ENCODE data around the gene PRSS12. TPM values are rescaled to one million over a fixed set of nuclear protein-coding genes. Genes with fewer than 3 reads are reported as not detected.

Gene PRSS12
- total RNA-seq, 1 experiment from 2014 or later = 13.8 TPM

DNA sequence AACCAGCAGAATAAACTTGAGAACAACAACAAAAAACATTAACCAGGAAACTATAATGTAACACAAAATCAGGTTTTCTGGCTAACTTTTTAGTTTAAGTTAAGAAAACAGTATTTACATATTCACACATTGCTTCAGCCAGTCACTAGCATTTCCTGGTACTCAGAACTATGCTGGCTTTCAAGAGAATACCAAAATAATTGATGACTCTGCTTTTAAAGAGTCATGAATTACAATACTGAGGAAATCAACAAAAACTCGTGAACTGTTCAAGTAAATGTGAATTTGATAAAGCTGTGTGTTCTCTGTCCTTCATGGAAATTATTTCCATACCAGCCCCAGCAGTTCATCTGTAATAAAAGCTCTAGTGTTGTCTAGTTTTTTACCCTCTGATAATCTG lies 27.4 kb downstream of the PRSS12 start:
- Histone ChIP-seq H3K9me2 (ENCODE audit: insufficient read depth) (no peaks in the 10 kb centered on the region), H3K36me3 (ENCODE audit: control insufficient read depth in 1 of 2, insufficient read depth in 2 of 2, low read length in 2 of 2) (no peaks in the 10 kb centered on the region), H3K9me3 (ENCODE audit: control insufficient read depth in 1 of 2, insufficient read depth in 1 of 2, low read depth in 1 of 2, low read length in 2 of 2) (no peaks in the 10 kb centered on the region), H3K4me3 (replicated peaks in 1 of 2; ENCODE audit: low read depth in 1 of 2, low read length in 2 of 2) (no peak overlapping the region), H3K27ac (ENCODE audit: low read depth, low read length) (no peak overlapping the region), H3K79me2 (ENCODE audit: insufficient read depth, low read length) (no peaks in the 10 kb centered on the region), H3K4me1 (ENCODE audit: control insufficient read depth in 1 of 2, insufficient read depth in 2 of 2, low read length in 2 of 2) (no peaks in the 10 kb centered on the region), H3K27me3 (ENCODE audit: insufficient read depth, low read length) (no peaks in the 10 kb centered on the region), H4K20me1 (ENCODE audit: insufficient read depth) (no peaks in the 10 kb centered on the region), H3K9ac (ENCODE audit: low read length) (no peak overlapping the region), H3K4me2 (ENCODE audit: low read length) (no peak overlapping the region), H2AFZ (ENCODE audit: low read depth, low read length, poor library complexity, severe bottlenecking) (no peak overlapping the region)
- TF ChIP-seq, protein P1, sequence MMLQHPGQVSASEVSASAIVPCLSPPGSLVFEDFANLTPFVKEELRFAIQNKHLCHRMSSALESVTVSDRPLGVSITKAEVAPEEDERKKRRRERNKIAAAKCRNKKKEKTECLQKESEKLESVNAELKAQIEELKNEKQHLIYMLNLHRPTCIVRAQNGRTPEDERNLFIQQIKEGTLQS (IDR thresholded peaks at IDR 0.05) = no peak
- no peak for TF ChIP-seq YY1 (IDR thresholded peaks at IDR 0.05; ENCODE audit: extremely low read depth, insufficient replicate concordance, low read depth, low read length)
- TF ChIP-seq FOSL1 (IDR thresholded peaks at IDR 0.05; ENCODE audit: low read depth) = no peak
- no peak for TF ChIP-seq JUND (IDR thresholded peaks at IDR 0.05)
- no peak for TF ChIP-seq POLR2AphosphoS5 (IDR thresholded peaks at IDR 0.05; ENCODE audit: low read depth, low read length)
- no peak for TF ChIP-seq ELF1 (IDR thresholded peaks at IDR 0.05; ENCODE audit: borderline replicate concordance, low read depth)
- no peak for TF ChIP-seq CEBPB (IDR thresholded peaks at IDR 0.05; ENCODE audit: low read depth)
- no peak for TF ChIP-seq EZH2phosphoT487 (IDR thresholded peaks at IDR 0.05; ENCODE audit: borderline replicate concordance)
- TF ChIP-seq SIN3A (IDR thresholded peaks at IDR 0.05; ENCODE audit: low read depth) = no peak
- no peak for TF ChIP-seq SRF (IDR thresholded peaks at IDR 0.05; ENCODE audit: low read depth)
- no peak for TF ChIP-seq RAD21 (IDR thresholded peaks at IDR 0.05; ENCODE audit: low read depth)
- TF ChIP-seq, protein P2, sequence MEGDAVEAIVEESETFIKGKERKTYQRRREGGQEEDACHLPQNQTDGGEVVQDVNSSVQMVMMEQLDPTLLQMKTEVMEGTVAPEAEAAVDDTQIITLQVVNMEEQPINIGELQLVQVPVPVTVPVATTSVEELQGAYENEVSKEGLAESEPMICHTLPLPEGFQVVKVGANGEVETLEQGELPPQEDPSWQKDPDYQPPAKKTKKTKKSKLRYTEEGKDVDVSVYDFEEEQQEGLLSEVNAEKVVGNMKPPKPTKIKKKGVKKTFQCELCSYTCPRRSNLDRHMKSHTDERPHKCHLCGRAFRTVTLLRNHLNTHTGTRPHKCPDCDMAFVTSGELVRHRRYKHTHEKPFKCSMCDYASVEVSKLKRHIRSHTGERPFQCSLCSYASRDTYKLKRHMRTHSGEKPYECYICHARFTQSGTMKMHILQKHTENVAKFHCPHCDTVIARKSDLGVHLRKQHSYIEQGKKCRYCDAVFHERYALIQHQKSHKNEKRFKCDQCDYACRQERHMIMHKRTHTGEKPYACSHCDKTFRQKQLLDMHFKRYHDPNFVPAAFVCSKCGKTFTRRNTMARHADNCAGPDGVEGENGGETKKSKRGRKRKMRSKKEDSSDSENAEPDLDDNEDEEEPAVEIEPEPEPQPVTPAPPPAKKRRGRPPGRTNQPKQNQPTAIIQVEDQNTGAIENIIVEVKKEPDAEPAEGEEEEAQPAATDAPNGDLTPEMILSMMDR (IDR thresholded peaks at IDR 0.05 in 2 of 3, conservative IDR thresholded peaks at IDR 0.05 in 1 of 3; ENCODE audit: borderline replicate concordance in 1 of 3, insufficient read depth in 1 of 3, low read depth in 2 of 3, low read length in 2 of 3) = no peak
- TF ChIP-seq TCF7L2 (IDR thresholded peaks at IDR 0.05; ENCODE audit: borderline replicate concordance, extremely low read depth, insufficient read depth, insufficient read length) = no peak
- TF ChIP-seq EZH2 (IDR thresholded peaks at IDR 0.05) = no peak
- TF ChIP-seq, protein P3, sequence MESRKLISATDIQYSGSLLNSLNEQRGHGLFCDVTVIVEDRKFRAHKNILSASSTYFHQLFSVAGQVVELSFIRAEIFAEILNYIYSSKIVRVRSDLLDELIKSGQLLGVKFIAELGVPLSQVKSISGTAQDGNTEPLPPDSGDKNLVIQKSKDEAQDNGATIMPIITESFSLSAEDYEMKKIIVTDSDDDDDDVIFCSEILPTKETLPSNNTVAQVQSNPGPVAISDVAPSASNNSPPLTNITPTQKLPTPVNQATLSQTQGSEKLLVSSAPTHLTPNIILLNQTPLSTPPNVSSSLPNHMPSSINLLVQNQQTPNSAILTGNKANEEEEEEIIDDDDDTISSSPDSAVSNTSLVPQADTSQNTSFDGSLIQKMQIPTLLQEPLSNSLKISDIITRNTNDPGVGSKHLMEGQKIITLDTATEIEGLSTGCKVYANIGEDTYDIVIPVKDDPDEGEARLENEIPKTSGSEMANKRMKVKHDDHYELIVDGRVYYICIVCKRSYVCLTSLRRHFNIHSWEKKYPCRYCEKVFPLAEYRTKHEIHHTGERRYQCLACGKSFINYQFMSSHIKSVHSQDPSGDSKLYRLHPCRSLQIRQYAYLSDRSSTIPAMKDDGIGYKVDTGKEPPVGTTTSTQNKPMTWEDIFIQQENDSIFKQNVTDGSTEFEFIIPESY (IDR thresholded peaks at IDR 0.05; ENCODE audit: extremely low read depth, insufficient replicate concordance, low read length) = no peak
- TF ChIP-seq, protein P4, sequence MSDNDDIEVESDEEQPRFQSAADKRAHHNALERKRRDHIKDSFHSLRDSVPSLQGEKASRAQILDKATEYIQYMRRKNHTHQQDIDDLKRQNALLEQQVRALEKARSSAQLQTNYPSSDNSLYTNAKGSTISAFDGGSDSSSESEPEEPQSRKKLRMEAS (IDR thresholded peaks at IDR 0.05) = no peak
- TF ChIP-seq EGR1 (IDR thresholded peaks at IDR 0.05; ENCODE audit: low read depth) = no peak
- TF ChIP-seq POLR2A (IDR thresholded peaks at IDR 0.05; ENCODE audit: borderline replicate concordance, extremely low read depth, insufficient read depth, insufficient read length) = no peak
- no peak for TF ChIP-seq ZNF274 (IDR thresholded peaks at IDR 0.05; ENCODE audit: low read depth, low read length)
- TF ChIP-seq, protein P5, sequence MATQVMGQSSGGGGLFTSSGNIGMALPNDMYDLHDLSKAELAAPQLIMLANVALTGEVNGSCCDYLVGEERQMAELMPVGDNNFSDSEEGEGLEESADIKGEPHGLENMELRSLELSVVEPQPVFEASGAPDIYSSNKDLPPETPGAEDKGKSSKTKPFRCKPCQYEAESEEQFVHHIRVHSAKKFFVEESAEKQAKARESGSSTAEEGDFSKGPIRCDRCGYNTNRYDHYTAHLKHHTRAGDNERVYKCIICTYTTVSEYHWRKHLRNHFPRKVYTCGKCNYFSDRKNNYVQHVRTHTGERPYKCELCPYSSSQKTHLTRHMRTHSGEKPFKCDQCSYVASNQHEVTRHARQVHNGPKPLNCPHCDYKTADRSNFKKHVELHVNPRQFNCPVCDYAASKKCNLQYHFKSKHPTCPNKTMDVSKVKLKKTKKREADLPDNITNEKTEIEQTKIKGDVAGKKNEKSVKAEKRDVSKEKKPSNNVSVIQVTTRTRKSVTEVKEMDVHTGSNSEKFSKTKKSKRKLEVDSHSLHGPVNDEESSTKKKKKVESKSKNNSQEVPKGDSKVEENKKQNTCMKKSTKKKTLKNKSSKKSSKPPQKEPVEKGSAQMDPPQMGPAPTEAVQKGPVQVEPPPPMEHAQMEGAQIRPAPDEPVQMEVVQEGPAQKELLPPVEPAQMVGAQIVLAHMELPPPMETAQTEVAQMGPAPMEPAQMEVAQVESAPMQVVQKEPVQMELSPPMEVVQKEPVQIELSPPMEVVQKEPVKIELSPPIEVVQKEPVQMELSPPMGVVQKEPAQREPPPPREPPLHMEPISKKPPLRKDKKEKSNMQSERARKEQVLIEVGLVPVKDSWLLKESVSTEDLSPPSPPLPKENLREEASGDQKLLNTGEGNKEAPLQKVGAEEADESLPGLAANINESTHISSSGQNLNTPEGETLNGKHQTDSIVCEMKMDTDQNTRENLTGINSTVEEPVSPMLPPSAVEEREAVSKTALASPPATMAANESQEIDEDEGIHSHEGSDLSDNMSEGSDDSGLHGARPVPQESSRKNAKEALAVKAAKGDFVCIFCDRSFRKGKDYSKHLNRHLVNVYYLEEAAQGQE (IDR thresholded peaks at IDR 0.05; ENCODE audit: low read depth) = no peak
- no TSS peak for BruUV-seq (replicated peaks)
- CTCF ChIA-PET = no interaction called here
- intact Hi-C loops (cut with micrococcal nuclease) = no loop called here
- DNase-seq (ENCODE audit: low read depth, low spot score) = no peak
- RAD21 ChIA-PET (ENCODE audit: low non-redundant PET in 1 of 2, low total read pairs in 2 of 2, uncharacterized antibody in 2 of 2, unreplicated experiment in 2 of 2) = no interaction called here
- ATAC-seq = no peak
- POLR2A ChIA-PET = no interaction called here
